Measurements from ENCODE around the gene MYF5.

DNA sequence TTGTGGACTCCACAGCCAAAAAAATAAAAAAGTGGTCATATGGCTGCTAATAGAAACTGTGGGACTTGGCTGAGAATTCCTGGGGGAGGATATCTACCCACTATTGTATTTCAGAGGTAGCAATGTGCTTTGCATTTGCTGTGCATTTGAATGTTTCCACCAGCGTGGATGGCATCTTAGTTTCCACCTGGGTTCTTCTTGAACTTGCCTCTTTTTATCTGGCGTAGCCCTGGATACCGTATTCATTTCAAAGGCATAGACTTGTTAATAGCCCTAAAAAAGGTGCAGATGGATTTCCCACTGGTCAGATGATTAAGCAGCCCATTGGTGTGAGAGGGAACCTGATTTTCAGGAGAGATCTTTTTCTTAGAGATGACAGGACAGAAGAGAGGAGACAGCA, 1.9 kb upstream of the MYF5 start:
- no peak for TF ChIP-seq ZFX (IDR thresholded peaks at IDR 0.05)
- TF ChIP-seq CTCF (conservative IDR thresholded peaks at IDR 0.05) = no peak

All from C4-2B (cell line).